HG02970 (cell line): ENCODE results near the gene ACP4.
"Not testable (repeated sequence)": the region's sequence is repeated elsewhere in the genome, so short reads cannot be mapped to it uniquely, and the experiment has no call there.

ENCODE experiments used
- ATAC-seq: cut with Tn5 transposase; IDR thresholded peaks from one replicate; pipeline ENCODE4 v1.9.1; 2021; ENCODE audit warnings: mild to moderate bottlenecking, moderate library complexity, moderate number of reproducible peaks; ENCODE audit not compliant: unreplicated experiment, low FRiP score

Gene ACP4

GRCh38 chr19:50773454-50773853, 16.8 kb upstream of the ACP4 start:
- not testable (repeated sequence) for ATAC-seq

DNA sequence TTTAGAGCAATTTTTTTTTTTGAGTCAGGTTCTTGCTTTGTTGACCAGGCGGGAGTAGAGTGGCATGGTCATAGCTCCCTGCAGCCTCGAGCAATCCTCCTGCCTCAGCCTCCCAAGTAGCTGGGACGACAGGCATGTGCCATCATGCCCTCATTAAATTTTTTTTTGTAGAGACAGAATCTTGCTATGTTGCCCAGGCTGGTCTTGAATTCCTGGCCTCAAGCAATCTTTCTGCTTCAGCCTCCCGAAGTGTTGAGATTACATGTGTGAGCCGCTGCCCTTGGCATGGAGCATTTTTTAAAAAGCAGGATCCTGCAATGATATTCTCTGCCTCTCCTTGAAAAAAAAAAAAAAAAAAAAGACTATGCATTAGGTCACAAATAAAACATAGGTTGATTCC, 14.1 kb upstream of the ACP4 start:
- ATAC-seq: no peak

DNA sequence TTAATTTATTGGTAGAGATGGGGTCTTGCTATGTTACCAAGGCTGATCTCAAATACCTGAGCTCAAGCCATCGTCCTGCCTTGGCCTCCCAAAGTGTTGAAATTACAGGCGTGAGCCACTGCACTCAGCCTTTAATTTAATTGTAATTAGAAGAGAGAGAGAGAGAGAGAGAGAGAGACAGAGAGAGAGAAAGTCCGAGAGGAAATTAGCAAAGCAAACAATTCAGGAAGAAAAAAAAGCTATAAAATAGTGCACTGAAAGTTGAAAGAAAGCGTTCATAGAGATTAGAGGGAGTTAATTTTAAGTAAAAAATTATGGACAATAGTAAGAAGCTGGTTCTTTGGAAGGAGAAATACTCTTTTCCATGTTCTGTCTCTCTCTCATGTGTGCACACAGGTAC, 13.0 kb upstream of the ACP4 start:
- ATAC-seq: no peak

GRCh38 chr19:50777830-50778303, 12.3 kb upstream of the ACP4 start:
- no peak for ATAC-seq

GRCh38 chr19:50778906-50779430, 11.2 kb upstream of the ACP4 start:
- ATAC-seq: no peak

GRCh38 chr19:50779504-50780457, 10.4 kb upstream of the ACP4 start:
- no peak for ATAC-seq

GRCh38 chr19:50780753-50781435, 9.3 kb upstream of the ACP4 start:
- no peak for ATAC-seq

GRCh38 chr19:50783848-50784152, 6.4 kb upstream of the ACP4 start:
- not testable (repeated sequence) for ATAC-seq

DNA sequence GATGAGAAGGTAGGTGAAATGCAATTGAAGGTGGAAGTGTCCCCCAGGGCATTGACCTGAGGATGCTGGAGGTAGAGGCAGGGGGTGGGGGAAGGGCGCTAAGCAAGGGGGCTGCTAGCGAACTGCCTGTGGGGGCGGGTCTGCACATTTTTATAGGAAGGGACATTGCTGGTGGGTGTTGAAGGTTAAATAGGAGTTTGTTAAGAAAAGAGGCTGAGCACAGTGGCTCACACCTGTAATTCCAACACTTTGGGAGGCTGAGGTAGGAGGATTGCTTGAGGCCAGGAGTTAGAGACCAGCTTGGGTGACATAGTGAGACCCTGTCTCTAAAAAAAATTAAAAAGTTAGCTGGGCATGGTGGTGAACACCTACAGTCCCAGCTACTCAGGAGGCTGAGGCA, 5.5 kb upstream of the ACP4 start:
- ATAC-seq: no peak

DNA sequence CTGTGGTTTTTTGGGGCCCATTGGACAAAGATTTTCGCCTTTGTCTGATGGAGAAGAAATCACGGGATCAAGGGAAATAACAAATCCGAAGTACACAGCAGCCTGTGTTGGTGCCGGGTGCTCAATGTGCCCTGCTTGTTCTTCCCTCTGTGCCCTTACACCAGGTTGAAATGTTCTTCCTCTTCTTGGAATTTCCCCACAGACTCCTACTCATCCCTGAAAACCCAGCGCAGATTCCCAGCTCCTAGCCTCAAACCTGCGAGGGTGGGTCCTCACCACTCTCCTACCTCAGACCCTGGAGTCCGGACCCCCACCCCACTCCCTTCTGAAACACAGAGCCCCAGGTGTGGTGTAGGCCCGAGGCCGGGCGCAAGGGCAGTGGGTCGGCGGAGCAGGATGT, 4.9 kb upstream of the ACP4 start:
- no peak for ATAC-seq

- no peak for ATAC-seq
These were observed 780 bp downstream of the ACP4 start for GRCh38 chr19:50790922-50791467.

GRCh38 chr19:50791594-50792271, 1.5 kb downstream of the ACP4 start:
- no peak for ATAC-seq

DNA sequence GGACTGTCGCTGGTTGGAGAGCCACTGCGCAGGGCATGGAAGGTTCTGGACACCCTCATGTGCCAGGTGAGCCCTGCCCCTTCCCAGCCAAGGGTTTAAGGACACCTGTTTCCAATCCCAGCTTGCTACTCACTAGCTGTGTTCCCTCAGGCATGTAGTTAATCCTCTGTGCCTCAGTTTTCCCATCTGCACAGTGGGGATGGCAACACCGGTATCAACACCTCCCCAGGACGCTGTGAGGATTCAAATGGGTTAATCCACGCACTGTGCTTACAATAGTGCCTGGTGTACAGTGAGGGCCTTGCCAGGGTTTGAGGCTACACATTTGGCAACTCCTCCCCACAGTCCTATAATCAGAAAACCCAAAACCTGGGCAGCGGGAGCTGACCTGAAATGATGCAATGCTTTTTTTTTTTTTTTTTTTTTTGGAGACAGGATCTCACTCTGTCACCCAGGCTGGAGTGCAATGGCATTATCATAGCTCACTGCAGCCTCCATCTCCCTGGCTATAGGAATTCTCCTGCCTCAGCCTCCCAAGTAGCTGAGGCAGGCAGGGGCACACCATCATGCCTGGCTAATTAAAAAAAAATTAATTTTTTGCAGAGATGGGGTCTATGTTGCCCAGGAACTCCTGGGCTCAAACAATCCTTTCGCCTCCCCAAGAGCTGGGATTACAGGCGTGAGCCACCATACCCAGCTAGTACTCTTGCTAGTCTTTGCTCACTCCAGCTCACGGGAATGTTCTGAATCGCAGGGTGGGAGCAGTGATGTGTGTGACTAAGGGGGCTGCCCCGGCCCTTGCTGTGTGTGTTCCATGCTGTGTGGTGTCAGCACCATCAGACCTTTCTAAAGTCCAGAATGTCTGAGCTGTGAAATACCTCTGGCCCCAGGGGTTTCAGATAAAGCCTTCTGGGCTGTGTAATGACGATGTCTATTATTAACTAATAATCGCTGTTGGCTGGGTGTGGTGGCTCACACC, 2.3 kb downstream of the ACP4 start:
- ATAC-seq: no peak

- ATAC-seq: no peak
These were observed 3.4 kb downstream of the ACP4 start for GRCh38 chr19:50793558-50794065.

DNA sequence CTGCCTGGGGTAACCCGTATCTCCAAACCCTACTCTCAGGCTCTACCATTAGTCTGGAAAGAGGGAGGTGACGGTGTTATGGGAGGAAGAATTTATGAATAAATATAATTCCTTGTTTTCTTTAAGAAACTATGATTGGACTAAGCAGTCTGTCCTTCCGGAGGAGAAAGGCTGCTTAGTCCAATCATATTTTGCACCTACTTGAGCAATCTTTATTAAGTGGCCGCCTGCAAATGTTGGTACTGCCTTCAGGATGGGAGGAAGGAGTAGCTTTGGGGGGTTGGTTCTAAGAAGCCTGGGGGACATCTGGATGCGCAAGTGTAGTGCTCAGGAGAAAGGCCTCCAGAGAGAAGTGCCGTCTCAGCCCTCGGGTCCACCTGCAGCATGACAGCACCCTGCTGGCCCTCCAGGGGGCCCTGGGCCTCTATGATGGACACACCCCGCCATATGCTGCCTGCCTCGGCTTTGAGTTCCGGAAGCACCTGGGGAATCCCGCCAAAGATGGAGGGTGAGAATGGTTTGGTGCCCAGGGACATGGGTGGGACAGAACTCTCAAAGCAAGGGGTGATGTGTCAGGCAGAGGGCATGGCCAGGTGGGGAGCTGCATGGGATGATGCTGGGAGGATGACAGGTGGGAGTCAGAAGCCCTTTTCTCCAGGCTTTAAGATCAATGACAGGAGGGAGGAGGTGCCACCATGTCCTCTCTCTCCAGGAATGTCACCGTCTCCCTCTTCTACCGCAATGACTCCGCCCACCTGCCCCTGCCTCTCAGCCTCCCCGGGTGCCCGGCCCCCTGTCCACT, 4.1 kb downstream of the ACP4 start:
- ATAC-seq: no peak

GRCh38 chr19:50794876-50795663, 4.9 kb downstream of the ACP4 start:
- no peak for ATAC-seq

- no peak for ATAC-seq
These were observed 5.5 kb downstream of the ACP4 start for GRCh38 chr19:50795664-50796073.
